HepG2 (cell line): ENCODE data around the gene NOTUM. TPM values are rescaled to one million over a fixed set of nuclear protein-coding genes. Genes with fewer than 3 reads are reported as not detected.

Source experiments
- AKNA ChIP-seq: sonication (generic); formaldehyde crosslinking; IDR thresholded peaks from 2 replicates; pipeline ENCODE4 v1.4.0; 2020; ENCODE audit warnings: missing genetic modification reagents, borderline replicate concordance
- CSRNP1 ChIP-seq: sonication (generic); formaldehyde crosslinking; IDR thresholded peaks from 2 replicates; pipeline ENCODE4 v1.8.1; 2023; ENCODE audit warnings: mild to moderate bottlenecking, missing genetic modification reagents
- GMEB2 ChIP-seq: IDR thresholded peaks from 2 replicates; pipeline ENCODE4 v1.6.1; 2016; ENCODE audit warnings: missing biosample characterization, missing genetic modification reagents, low read depth
- KDM6A ChIP-seq: IDR thresholded peaks from 2 replicates; pipeline ENCODE4 v1.6.1; 2016; ENCODE audit warnings: low read depth
- KLF15 ChIP-seq: sonication (generic); formaldehyde crosslinking; IDR thresholded peaks from 2 replicates; pipeline ENCODE4 v1.8.1; 2023; ENCODE audit warnings: borderline replicate concordance, mild to moderate bottlenecking, inconsistent platforms, missing genetic modification reagents, mixed read lengths
- SRSF4 ChIP-seq: fragments of 200-400 bp; formaldehyde crosslinking; IDR thresholded peaks from one replicate; pipeline ENCODE4 v1.6.1; 2018; ENCODE audit warnings: mild to moderate bottlenecking, low read depth, low read length, moderate library complexity; ENCODE audit not compliant: poor library complexity, severe bottlenecking
- TSC22D2 ChIP-seq: sonication (generic); formaldehyde crosslinking; IDR thresholded peaks from 2 replicates; pipeline ENCODE4 v1.5.1; 2020; ENCODE audit warnings: missing genetic modification reagents, mild to moderate bottlenecking, borderline replicate concordance
- ZFP36 ChIP-seq: fragments of 150-350 bp; IDR thresholded peaks from 2 replicates; pipeline ENCODE4 v1.6.1; 2018; ENCODE audit warnings: borderline replicate concordance, low read length, low read depth; ENCODE audit not compliant: partially characterized antibody
- ZNF136 ChIP-seq: sonication (generic); formaldehyde crosslinking; IDR thresholded peaks from 2 replicates; pipeline ENCODE4 v1.8.1; 2022; ENCODE audit warnings: low read depth, mild to moderate bottlenecking, moderate library complexity, missing genetic modification reagents
- ZNF143 ChIP-seq: sonication (generic); formaldehyde crosslinking; IDR thresholded peaks from 2 replicates; pipeline ENCODE4 v1.4.0; 2020; ENCODE audit warnings: missing genetic modification reagents
- ZNF441 ChIP-seq: sonication (generic); formaldehyde crosslinking; IDR thresholded peaks from 2 replicates; pipeline ENCODE4 v1.7.0; 2021; ENCODE audit warnings: missing genetic modification reagents, borderline replicate concordance
- polyA plus RNA-seq, 8 experiments: library from polyadenylated mRNA; depleted of rRNA in 3 of 8; stranded (reverse) in 7 of 8; unstranded in 1 of 8; fragments of >200 nt; fragmentation: Illumina TruSeq in 4 of 8; extraction: Trizol in 4 of 8; gene quantifications; 2 replicates each; pipeline versions ENCODE4 v1.2.1 to v1.2.3, GENCODE V29; 2011 to 2016; ENCODE audit warnings: low read depth in 4 of 8, missing spikeins in 1 of 8, mixed read lengths in 1 of 8; ENCODE audit not compliant: insufficient read depth in 1 of 8
- total RNA-seq, 5 experiments: library from RNA; depleted of rRNA; stranded (reverse); fragments of >200 nt; fragmentation: Illumina TruSeq; extraction: Trizol; gene quantifications; 2 replicates each; pipeline ENCODE4 v1.2.3, GENCODE V29; 2016; ENCODE audit warnings: low read depth in 1 of 5
- TF ChIP-seq, protein P1 (sequence below): sonication (generic); formaldehyde crosslinking; IDR thresholded peaks from 2 replicates; pipeline ENCODE4 v1.4.0; 2020; ENCODE audit warnings: missing genetic modification reagents
- TF ChIP-seq, protein P2 (sequence below): IDR thresholded peaks from 2 replicates; pipeline ENCODE4 v1.6.1; 2016; ENCODE audit warnings: mild to moderate bottlenecking, missing biosample characterization, missing genetic modification reagents
- TF ChIP-seq, protein P3 (sequence below): sonication (generic); formaldehyde crosslinking; IDR thresholded peaks from 2 replicates; pipeline ENCODE4 v1.4.0; 2020; ENCODE audit warnings: mild to moderate bottlenecking, low read depth, missing genetic modification reagents

Gene NOTUM
- total and polyA plus RNA-seq, 2 of the 13 experiments (the other 11 are each of a cell fraction or from before 2014, with no cell fraction given): 150 to 160 TPM

DNA sequence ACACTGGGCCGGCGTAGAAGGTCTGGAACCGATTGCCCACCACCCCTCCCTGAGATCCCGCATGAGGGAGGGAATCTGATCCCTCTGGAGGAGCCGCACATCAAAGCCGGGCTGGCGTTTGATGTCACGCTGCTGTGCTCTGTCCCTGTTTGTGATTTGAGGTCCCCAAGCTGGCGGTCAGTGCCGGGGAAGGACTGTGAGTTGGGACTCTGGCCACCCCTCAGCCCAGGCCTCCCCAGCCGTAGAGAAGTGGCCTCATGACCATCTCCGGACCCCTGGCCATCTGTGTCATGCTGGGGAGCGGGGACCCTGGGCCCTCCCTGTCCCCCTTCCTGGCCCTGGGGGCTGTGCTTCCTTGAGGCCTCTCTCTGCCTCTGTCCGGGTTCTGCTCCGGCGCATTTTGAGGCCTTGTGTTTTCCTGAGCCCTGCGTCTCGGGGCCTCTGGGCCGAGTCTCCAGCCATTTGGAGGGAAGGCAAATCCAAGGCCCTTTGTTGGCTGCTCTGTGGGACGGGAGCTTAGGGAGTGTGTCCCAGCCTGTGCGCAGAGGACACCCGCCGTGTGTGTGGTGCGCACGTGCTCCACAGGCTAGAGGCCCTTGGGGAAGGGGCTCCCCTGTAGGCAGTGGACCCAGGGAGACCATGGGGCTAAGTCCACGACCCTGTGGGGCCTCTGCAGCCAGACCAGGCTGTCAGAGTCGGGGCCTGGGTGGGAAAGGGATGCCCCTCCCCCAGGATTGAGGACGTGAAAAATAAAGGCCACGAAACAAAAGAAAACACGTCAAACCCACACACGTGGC lies 31.5 kb upstream of the NOTUM start (continued):
- TF ChIP-seq, protein P1, sequence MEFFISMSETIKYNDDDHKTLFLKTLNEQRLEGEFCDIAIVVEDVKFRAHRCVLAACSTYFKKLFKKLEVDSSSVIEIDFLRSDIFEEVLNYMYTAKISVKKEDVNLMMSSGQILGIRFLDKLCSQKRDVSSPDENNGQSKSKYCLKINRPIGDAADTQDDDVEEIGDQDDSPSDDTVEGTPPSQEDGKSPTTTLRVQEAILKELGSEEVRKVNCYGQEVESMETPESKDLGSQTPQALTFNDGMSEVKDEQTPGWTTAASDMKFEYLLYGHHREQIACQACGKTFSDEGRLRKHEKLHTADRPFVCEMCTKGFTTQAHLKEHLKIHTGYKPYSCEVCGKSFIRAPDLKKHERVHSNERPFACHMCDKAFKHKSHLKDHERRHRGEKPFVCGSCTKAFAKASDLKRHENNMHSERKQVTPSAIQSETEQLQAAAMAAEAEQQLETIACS: peak; percentile 65
- TF ChIP-seq SRSF4: peak; percentile 53
- peak; percentile 96 for TF ChIP-seq TSC22D2 (CRISPR knock-in tag)
- peak; percentile 78 for TF ChIP-seq AKNA (CRISPR knock-in tag)
- TF ChIP-seq GMEB2 (CRISPR knock-in tag): peak; percentile 53; the same call in 1 of the 2 replicates
- TF ChIP-seq, protein P2, sequence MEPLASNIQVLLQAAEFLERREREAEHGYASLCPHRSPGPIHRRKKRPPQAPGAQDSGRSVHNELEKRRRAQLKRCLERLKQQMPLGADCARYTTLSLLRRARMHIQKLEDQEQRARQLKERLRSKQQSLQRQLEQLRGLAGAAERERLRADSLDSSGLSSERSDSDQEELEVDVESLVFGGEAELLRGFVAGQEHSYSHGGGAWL (CRISPR knock-in tag): peak; percentile 86
- TF ChIP-seq ZNF441 (CRISPR knock-in tag): peak; percentile 92
- 0 out of 2 replicates have a peak, but pooled peaks have one; percentile 88 for TF ChIP-seq ZNF136 (CRISPR knock-in tag)
- peak; percentile 55; the same call in 1 of the 2 replicates for TF ChIP-seq ZNF143
- peak; percentile 92; the same call in 1 of the 2 replicates for TF ChIP-seq CSRNP1 (CRISPR knock-in tag)
- TF ChIP-seq, protein P3, sequence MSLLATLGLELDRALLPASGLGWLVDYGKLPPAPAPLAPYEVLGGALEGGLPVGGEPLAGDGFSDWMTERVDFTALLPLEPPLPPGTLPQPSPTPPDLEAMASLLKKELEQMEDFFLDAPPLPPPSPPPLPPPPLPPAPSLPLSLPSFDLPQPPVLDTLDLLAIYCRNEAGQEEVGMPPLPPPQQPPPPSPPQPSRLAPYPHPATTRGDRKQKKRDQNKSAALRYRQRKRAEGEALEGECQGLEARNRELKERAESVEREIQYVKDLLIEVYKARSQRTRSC (CRISPR knock-in tag): peak; percentile 97
- no peak for TF ChIP-seq ZFP36
- TF ChIP-seq KLF15 (CRISPR knock-in tag): peak; percentile 82; the same call in 1 of the 2 replicates
- TF ChIP-seq KDM6A (CRISPR knock-in tag): peak; percentile 97
